NCI-H774 (cell line): Measurements from ENCODE around the gene A4GNT.
"Not testable (repeated sequence)": the region's sequence is repeated elsewhere in the genome, so short reads cannot be mapped to it uniquely, and the experiment has no call there.

Source experiments
- DNase-seq: peaks from one replicate; lab custom pipeline; 2025; lab: John Stamatoyannopoulos, UW

The A4GNT gene

GRCh38 chr3:138132239-138132638, at the start of gene A4GNT:
A4GNT (minus strand) TSS chr3:138132390; CDS start chr3:138131256, 1,134 bp downstream.
- DNase-seq, result no peak

GRCh38 chr3:138180375-138181029, 48.3 kb upstream of the A4GNT start:
- DNase-seq, result peak; percentile 42

- peak; percentile 83 for DNase-seq
Observed at GRCh38 chr3:138174421-138175131, 42.4 kb upstream of the A4GNT start, which contains the start of gene DBR1. DBR1 (minus strand) TSS chr3:138174921; CDS start chr3:138174795, 126 bp downstream.

GRCh38 chr3:138173769-138174420, 41.7 kb upstream of the A4GNT start:
- DNase-seq, result no peak

GRCh38 chr3:138172625-138173024, 40.4 kb upstream of the A4GNT start:
- no peak for DNase-seq

GRCh38 chr3:138165061-138165460, 32.9 kb upstream of the A4GNT start:
- DNase-seq, result no peak

GRCh38 chr3:138157743-138158142, 25.6 kb upstream of the A4GNT start:
- DNase-seq, result no peak

GRCh38 chr3:138154534-138154933, 22.3 kb upstream of the A4GNT start:
- no peak for DNase-seq

GRCh38 chr3:138148503-138148902, 16.3 kb upstream of the A4GNT start:
- no peak for DNase-seq

GRCh38 chr3:138142181-138142580, 10.0 kb upstream of the A4GNT start:
- DNase-seq, result not testable (repeated sequence)

GRCh38 chr3:138140940-138141339, 8.8 kb upstream of the A4GNT start:
- no peak for DNase-seq

- no peak for DNase-seq
Observed at GRCh38 chr3:138139691-138140090, 7.5 kb upstream of the A4GNT start.

GRCh38 chr3:138137861-138138260, 5.7 kb upstream of the A4GNT start:
- no peak for DNase-seq

- DNase-seq, result no peak
Observed at GRCh38 chr3:138136201-138136600, 4.0 kb upstream of the A4GNT start.

- DNase-seq, result no peak
Observed at GRCh38 chr3:138135833-138136194, 3.6 kb upstream of the A4GNT start.

GRCh38 chr3:138135146-138135832, 3.1 kb upstream of the A4GNT start:
- no peak for DNase-seq

GRCh38 chr3:138127636-138128365, 4.4 kb downstream of the A4GNT start:
- DNase-seq, result no peak

GRCh38 chr3:138125548-138126221, 6.5 kb downstream of the A4GNT start:
- DNase-seq, result no peak

GRCh38 chr3:138124706-138125355, 7.4 kb downstream of the A4GNT start:
- DNase-seq, result no peak

GRCh38 chr3:138124188-138124587, 8.0 kb downstream of the A4GNT start:
- no peak for DNase-seq

GRCh38 chr3:138119423-138119766, 12.8 kb downstream of the A4GNT start:
- DNase-seq, result no peak
